LHCN-M2 (cell line): ENCODE measurements around the gene SMPX. TPM values are rescaled to one million over a fixed set of nuclear protein-coding genes. Genes with fewer than 3 reads are reported as not detected.

Experiments
- DNase-seq: peaks from one replicate; pipeline ENCODE4 v3.0.0-alpha.2; 2012; ENCODE audit warnings: low read depth
- total RNA-seq: library from RNA; depleted of rRNA; stranded (reverse); fragments of >200 nt; gene quantifications from 2 replicates; pipeline ENCODE4 v1.2.3, GENCODE V29; 2014; rRNA removed

The SMPX gene
- total RNA-seq, 1 experiment from 2014 or later: not detected

DNA sequence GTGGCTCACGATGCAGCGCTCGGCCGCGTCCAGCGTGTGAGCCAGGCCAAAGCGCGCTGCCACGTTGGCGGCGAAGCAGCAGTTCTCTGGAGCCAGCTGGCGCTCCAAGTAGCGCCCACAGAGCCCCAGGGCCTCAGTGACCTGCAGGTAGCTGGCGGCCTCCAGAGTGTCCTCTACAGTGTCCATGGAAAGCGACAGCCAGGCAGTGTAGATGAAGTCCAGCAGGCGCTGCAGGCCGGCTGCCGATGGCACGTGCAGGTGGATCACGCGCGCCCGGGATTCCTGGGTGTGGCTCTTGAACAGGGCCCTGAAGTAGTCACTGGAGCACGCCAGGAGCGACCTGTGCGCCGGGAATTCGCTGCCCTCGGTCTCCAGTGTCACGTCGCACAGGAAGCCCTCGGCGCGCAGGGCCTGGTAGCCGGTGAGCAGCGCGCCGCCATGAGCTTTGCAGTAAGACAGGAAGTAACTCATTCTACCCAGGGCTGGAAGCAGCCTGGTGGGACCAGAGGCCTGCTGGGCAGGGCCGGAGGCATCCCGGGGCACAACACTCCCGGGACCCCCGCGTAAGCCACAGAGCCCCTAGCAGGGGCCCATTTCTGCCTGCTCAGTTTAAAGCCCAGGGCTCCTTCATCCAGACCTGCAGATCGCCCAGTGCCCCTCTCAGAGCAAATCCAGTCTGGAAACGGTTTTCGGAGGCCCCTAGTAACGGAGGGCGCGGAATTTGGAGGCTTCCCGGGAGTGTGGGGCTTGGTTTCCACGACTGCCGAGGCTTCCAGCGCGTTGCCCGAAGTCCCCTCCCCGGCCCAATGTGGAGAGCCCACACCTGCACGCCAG is 100.4 kb downstream of the SMPX start:
- DNase-seq: no peak

DNA sequence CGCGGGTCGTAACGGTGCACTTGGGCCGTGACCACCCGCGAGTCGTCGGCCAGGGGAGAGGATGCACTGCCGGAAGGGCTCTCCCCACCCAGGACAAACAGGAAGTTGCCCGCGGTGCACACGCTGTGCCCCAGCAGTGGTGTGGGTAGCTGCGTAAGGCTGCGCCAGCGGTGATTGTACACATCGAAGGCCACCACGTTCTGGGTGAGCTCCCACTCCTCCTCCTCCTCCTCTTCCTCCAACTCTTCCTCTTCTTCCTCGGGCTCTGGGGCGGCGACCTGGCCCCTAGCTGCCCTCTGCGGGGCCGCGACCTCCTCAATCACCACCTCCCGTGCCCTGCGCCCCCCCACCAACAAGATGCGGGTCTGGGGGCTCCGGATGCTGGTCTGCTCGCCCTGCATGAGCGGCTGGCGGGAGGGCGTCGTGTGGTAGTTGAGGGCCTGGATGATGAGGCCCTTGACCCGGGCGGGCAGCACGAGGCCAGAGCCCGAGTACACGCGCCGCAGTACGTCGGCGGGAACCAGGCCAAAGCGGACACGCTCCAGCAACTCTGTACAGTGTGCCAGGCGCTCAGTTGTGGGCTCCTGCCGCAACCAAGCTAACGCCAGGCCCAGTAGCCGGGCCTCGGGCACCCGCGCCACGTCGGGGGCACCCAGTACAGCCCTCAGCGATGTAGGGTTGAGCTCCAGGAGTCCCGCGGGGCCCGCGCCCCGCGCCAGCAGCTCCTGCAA is 101.2 kb downstream of the SMPX start:
- DNase-seq: no peak

Other genes starting within 250 kb of the SMPX start
- not detected in 2 replicates for gene KLHL34, start 99.8 kb downstream of the SMPX start, total RNA-seq
- gene MBTPS2, start 81.5 kb upstream of the SMPX start, total RNA-seq: 9.4 and 11.1 TPM in 2 replicates
- 1.8 and 1.9 TPM in 2 replicates for gene YY2, start 97.9 kb upstream of the SMPX start, total RNA-seq
- 208 and 244 TPM in 2 replicates for gene SMS, start 182.6 kb upstream of the SMPX start, total RNA-seq